GM18951 (cell line): Measurements from ENCODE around the gene ENHO.
"Not testable (repeated sequence)": the region's sequence is repeated elsewhere in the genome, so short reads cannot be mapped to it uniquely, and the experiment has no call there.

Experiments
- POLR2A ChIP-seq: IDR thresholded peaks from 4 replicates; pipeline ENCODE4 v1.6.1; 2011; ENCODE audit warnings: mild to moderate bottlenecking; ENCODE audit not compliant: insufficient read length, insufficient read depth; ENCODE audit errors: extremely low read depth
- in situ Hi-C: fragments of 300-500 bp; cut with MboI; formaldehyde crosslinking; loops from one replicate; pipeline ENCODE4 v1.12.0; 2022; ENCODE audit warnings: low sequenced_read_pairs, mixed read lengths, inconsistent platforms; ENCODE audit not compliant: unreplicated experiment

Gene ENHO

GRCh38 chr9:34501372-34501771 lies 21.4 kb downstream of the ENHO start:
- in situ Hi-C loops = loop anchor here (10.0 kb wide), 1 partner anchor 57 kb away; no protein-coding TSS in a partner anchor
- no peak for TF ChIP-seq POLR2A

- in situ Hi-C loops = loop anchor here (10.0 kb wide), 1 partner anchor 56 kb away; no protein-coding TSS in a partner anchor
- no peak for TF ChIP-seq POLR2A
Measured at GRCh38 chr9:34500623-34501267, 22.0 kb downstream of the ENHO start.

GRCh38 chr9:34499076-34499475 lies 23.7 kb downstream of the ENHO start:
- no peak for TF ChIP-seq POLR2A
- in situ Hi-C loops = no loop called here

- in situ Hi-C loops = no loop called here
Measured at GRCh38 chr9:34498553-34498952, 24.2 kb downstream of the ENHO start.

GRCh38 chr9:34496149-34496712 lies 26.6 kb downstream of the ENHO start:
- in situ Hi-C loops = no loop called here
- no peak for TF ChIP-seq POLR2A

More at GRCh38 chr9:34498553-34498952, 24.2 kb downstream of the ENHO start:
- no peak for TF ChIP-seq POLR2A

- in situ Hi-C loops = no loop called here
- no peak for TF ChIP-seq POLR2A
Measured at GRCh38 chr9:34493972-34494535, 28.7 kb downstream of the ENHO start.

- in situ Hi-C loops = no loop called here
- TF ChIP-seq POLR2A = no peak
Measured at GRCh38 chr9:34492051-34492450, 30.7 kb downstream of the ENHO start.

GRCh38 chr9:34491596-34491995 lies 31.2 kb downstream of the ENHO start:
- in situ Hi-C loops = no loop called here
- TF ChIP-seq POLR2A = no peak

- no peak for TF ChIP-seq POLR2A
- in situ Hi-C loops = no loop called here
Measured at GRCh38 chr9:34490760-34491159, 32.0 kb downstream of the ENHO start.

- TF ChIP-seq POLR2A = no peak
- in situ Hi-C loops = no loop called here
Measured at GRCh38 chr9:34490360-34490759, 32.4 kb downstream of the ENHO start.

GRCh38 chr9:34486572-34486971 lies 36.2 kb downstream of the ENHO start:
- in situ Hi-C loops = no loop called here
- TF ChIP-seq POLR2A = no peak

- TF ChIP-seq POLR2A = no peak
- in situ Hi-C loops = no loop called here
Measured at GRCh38 chr9:34485822-34486221, 37.0 kb downstream of the ENHO start.

GRCh38 chr9:34484678-34485077 lies 38.1 kb downstream of the ENHO start:
- no peak for TF ChIP-seq POLR2A
- in situ Hi-C loops = no loop called here

- in situ Hi-C loops = not testable (repeated sequence)
Measured at GRCh38 chr9:34482746-34483145, 40.0 kb downstream of the ENHO start.

GRCh38 chr9:34481620-34482019 lies 41.2 kb downstream of the ENHO start:
- in situ Hi-C loops = not testable (repeated sequence)
